H9 (cell line): ENCODE data around the gene IGLON5. TPM values are rescaled to one million over a fixed set of nuclear protein-coding genes. Genes with fewer than 3 reads are reported as not detected.

Experiments
- DNase-seq: peaks from one replicate; pipeline ENCODE4 v3.0.0-alpha.2; 2017
- H2AFZ ChIP-seq: one replicate; pipeline ENCODE4 v1.6.1; 2013; ENCODE audit warnings: mild to moderate bottlenecking, low read length, control low read depth, moderate library complexity
- H2AK5ac ChIP-seq: 2 replicates; pipeline ENCODE4 v1.6.1; 2013; ENCODE audit warnings: low read length, control low read depth, mixed read lengths; ENCODE audit not compliant: insufficient read length
- H2BK120ac ChIP-seq: one replicate; pipeline ENCODE4 v1.6.1; 2013; ENCODE audit warnings: low read depth, mild to moderate bottlenecking, low read length, control low read depth, inconsistent platforms; ENCODE audit not compliant: poor library complexity, severe bottlenecking
- H2BK12ac ChIP-seq: 2 replicates; pipeline ENCODE4 v1.6.1; 2013; ENCODE audit warnings: low read length, control low read depth, mixed read lengths, low read depth; ENCODE audit not compliant: insufficient read length
- H2BK15ac ChIP-seq: 2 replicates; pipeline ENCODE4 v1.6.1; 2013; ENCODE audit warnings: low read depth, low read length, control low read depth
- H2BK20ac ChIP-seq: one replicate; pipeline ENCODE4 v1.6.1; 2013; ENCODE audit warnings: low read depth, mild to moderate bottlenecking, low read length, control low read depth, inconsistent platforms; ENCODE audit not compliant: poor library complexity, severe bottlenecking
- H2BK5ac ChIP-seq: 2 replicates; pipeline ENCODE4 v1.6.1; 2013; ENCODE audit warnings: low read length, control low read depth, mixed read lengths; ENCODE audit not compliant: insufficient read length
- H3K14ac ChIP-seq: 2 replicates; pipeline ENCODE4 v1.6.1; 2013; ENCODE audit warnings: low read length, control low read depth; ENCODE audit not compliant: insufficient read depth
- H3K18ac ChIP-seq: 2 replicates; pipeline ENCODE4 v1.6.1; 2013; ENCODE audit warnings: low read depth, mild to moderate bottlenecking, mixed read lengths, low read length, control low read depth; ENCODE audit not compliant: insufficient read length
- H3K23ac ChIP-seq: 2 replicates; pipeline ENCODE4 v1.6.1; 2013; ENCODE audit warnings: low read length, control low read depth, mixed read lengths, low read depth; ENCODE audit not compliant: insufficient read length
- H3K23me2 ChIP-seq: 2 replicates; pipeline ENCODE4 v1.6.1; 2013; ENCODE audit warnings: low read depth, mild to moderate bottlenecking, mixed read lengths, low read length, control low read depth; ENCODE audit not compliant: insufficient read length, poor library complexity, severe bottlenecking
- H3K27ac ChIP-seq: 2 replicates; pipeline ENCODE4 v1.5.1; 2013; ENCODE audit warnings: low read length, control low read depth, mixed read lengths, low read depth; ENCODE audit not compliant: insufficient read length
- H3K27me3 ChIP-seq: 2 replicates; pipeline ENCODE4 v1.6.1; 2013; ENCODE audit warnings: low read length, control low read depth, inconsistent platforms; ENCODE audit not compliant: insufficient read depth
- H3K4ac ChIP-seq: 2 replicates; pipeline ENCODE4 v1.6.1; 2013; ENCODE audit warnings: low read depth, mild to moderate bottlenecking, control low read depth, inconsistent platforms, low read length, moderate library complexity
- H3K4me1 ChIP-seq: 2 replicates; pipeline ENCODE4 v1.6.1; 2013; ENCODE audit warnings: low read length, control low read depth, inconsistent platforms; ENCODE audit not compliant: insufficient read depth
- H3K4me2 ChIP-seq: 2 replicates; pipeline ENCODE4 v1.6.1; 2013; ENCODE audit warnings: low read length, control low read depth, mixed read lengths; ENCODE audit not compliant: insufficient read length, insufficient read depth
- H3K56ac ChIP-seq: 2 replicates; pipeline ENCODE4 v1.6.1; 2013; ENCODE audit warnings: low read depth, mild to moderate bottlenecking, mixed read lengths, low read length, control low read depth; ENCODE audit not compliant: insufficient read length
- H3K79me1 ChIP-seq: 2 replicates; pipeline ENCODE4 v1.6.1; 2013; ENCODE audit warnings: low read depth, mild to moderate bottlenecking, moderate library complexity, low read length, control low read depth, inconsistent platforms; ENCODE audit not compliant: insufficient read depth, poor library complexity, severe bottlenecking
- H3K79me2 ChIP-seq: 2 replicates; pipeline ENCODE4 v1.6.1; 2013; ENCODE audit warnings: low read length, control low read depth, inconsistent platforms; ENCODE audit not compliant: insufficient read depth
- H3K9ac ChIP-seq: 2 replicates; pipeline ENCODE4 v1.6.1; 2013; ENCODE audit warnings: low read length, control low read depth, mixed read lengths; ENCODE audit not compliant: insufficient read length; ENCODE audit errors: extremely low read depth
- H3K9me3 ChIP-seq: one replicate; pipeline ENCODE4 v1.6.1; 2013; ENCODE audit warnings: low read depth, low read length, inconsistent platforms; ENCODE audit not compliant: control insufficient read depth
- H3T11ph ChIP-seq: one replicate; pipeline ENCODE4 v1.6.1; 2013; ENCODE audit warnings: mild to moderate bottlenecking, low read length, control low read depth, inconsistent platforms
- H4K20me1 ChIP-seq: one replicate; pipeline ENCODE4 v1.6.1; 2013; ENCODE audit not compliant: control insufficient read depth, insufficient read length, insufficient read depth
- H4K5ac ChIP-seq: 2 replicates; pipeline ENCODE4 v1.6.1; 2013; ENCODE audit warnings: low read depth, mild to moderate bottlenecking, mixed read lengths, low read length, control low read depth; ENCODE audit not compliant: insufficient read length
- H4K8ac ChIP-seq: replicated peaks from 2 replicates; pipeline ENCODE4 v1.6.1; 2013; ENCODE audit warnings: low read length, control low read depth, mixed read lengths, low read depth; ENCODE audit not compliant: insufficient read length
- H4K91ac ChIP-seq: 2 replicates; pipeline ENCODE4 v1.6.1; 2013; ENCODE audit warnings: low read depth, mild to moderate bottlenecking, moderate library complexity, mixed read lengths, low read length, control low read depth; ENCODE audit not compliant: insufficient read length
- H3K27ac Mint-ChIP-seq, 3 experiments: 2 replicates in 2 of 3; 3 replicates in 1 of 3; pipeline ENCODE4 v1.8.0; 2020 to 2021; ENCODE audit warnings: mixed read lengths in 3 of 3, mild to moderate bottlenecking in 1 of 3, moderate library complexity in 1 of 3
- H3K27me3 Mint-ChIP-seq: 2 replicates; pipeline ENCODE4 v1.8.0; 2021; ENCODE audit warnings: low read depth, mild to moderate bottlenecking, moderate library complexity, mixed read lengths
- H3K36me3 Mint-ChIP-seq, 3 experiments: 2 replicates in 2 of 3; 3 replicates in 1 of 3; pipeline ENCODE4 v1.8.0; 2020 to 2021; ENCODE audit warnings: low read depth in 3 of 3, mixed read lengths in 3 of 3; ENCODE audit not compliant: insufficient read depth in 1 of 3
- H3K4me1 Mint-ChIP-seq, 2 experiments: 2 replicates each; pipeline ENCODE4 v1.8.0; 2020; ENCODE audit warnings: mixed read lengths in 2 of 2
- H3K4me3 Mint-ChIP-seq, 2 experiments: 2 replicates in 1 of 2; 3 replicates in 1 of 2; pipeline ENCODE4 v1.8.0; 2020 to 2021; ENCODE audit warnings: mild to moderate bottlenecking in 2 of 2, mixed read lengths in 2 of 2, moderate library complexity in 1 of 2
- H3K9me3 Mint-ChIP-seq, 2 experiments: 2 replicates in 1 of 2; 3 replicates in 1 of 2; pipeline ENCODE4 v1.8.0; 2020; ENCODE audit warnings: mild to moderate bottlenecking in 2 of 2, mixed read lengths in 2 of 2, moderate library complexity in 1 of 2
- WGBS: extraction: QIAGEN DNeasy Blood & Tissue Kit; methylation state at CpG from one replicate; pipeline ENCODE4 v1.1.7; 2013; ENCODE audit warnings: missing lambda C conversion rate, low lambda C conversion rate, mixed read lengths; ENCODE audit not compliant: insufficient read length; ENCODE audit errors: extremely low coverage; 5-methylcytosine and 5-hydroxymethylcytosine counted together
- total RNA-seq: library from RNA; stranded (reverse); gene quantifications from 2 replicates; pipeline ENCODE4 v1.2.1, GENCODE V29; 2021
- TF ChIP-seq, protein P1 (sequence below): fragments of 200-600 bp; sonication (generic); conservative IDR thresholded peaks from 3 replicates; pipeline ENCODE4 v1.8.0; 2021; ENCODE audit warnings: antibody characterized with exemption, mild to moderate bottlenecking

The IGLON5 gene
- total RNA-seq, 1 experiment from 2014 or later, result 41.4 TPM

DNA sequence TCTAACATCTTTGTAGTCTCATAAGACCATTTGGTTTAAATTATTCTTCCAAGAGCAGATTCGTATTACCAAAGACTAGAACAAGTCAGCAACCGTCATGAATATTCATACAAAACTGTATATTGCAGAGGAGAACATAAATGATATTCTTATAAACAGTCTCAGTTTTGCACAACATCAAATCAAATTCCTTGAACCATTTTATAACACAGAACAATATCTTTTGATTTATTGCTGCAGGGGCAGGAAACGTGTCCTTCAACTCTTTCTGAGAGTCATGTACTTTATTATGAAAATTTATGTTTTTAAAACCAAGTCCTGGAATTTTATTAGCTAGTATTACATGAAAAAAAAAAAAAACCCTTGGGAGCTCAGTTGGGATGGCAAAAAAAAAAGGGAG lies 34.3 kb upstream of the IGLON5 start:
- Histone ChIP-seq H3K4ac (no peak overlapping the region), H2BK5ac (no peak overlapping the region), H3K27ac (no peak overlapping the region), H3K4me1 (no peaks in the 10 kb centered on the region), H2BK120ac (no peak overlapping the region), H3K27me3 (peaks cover 3% of the 10 kb centered on the region; the same call in 1 of the 2 replicates), H3K4me2 (no peak overlapping the region), H3K23me2 (no peaks in the 10 kb centered on the region), H4K91ac (no peak overlapping the region), H3K79me2 (no peaks in the 10 kb centered on the region), H2BK20ac (no peak overlapping the region), H4K20me1 (no peaks in the 10 kb centered on the region), H3K14ac (no peak overlapping the region), H2AFZ (no peak overlapping the region), H2AK5ac (no peak overlapping the region), H3K56ac (no peak overlapping the region), H2BK12ac (no peak overlapping the region), H2BK15ac (no peak overlapping the region), H4K5ac (no peak overlapping the region), H3K9ac (no peak overlapping the region), H3K9me3 (no peaks in the 10 kb centered on the region), H3K18ac (no peak overlapping the region), H4K8ac (no peak overlapping the region), H3K23ac (no peak overlapping the region), H3K79me1 (no peaks in the 10 kb centered on the region), H3T11ph (no peak overlapping the region)
- TF ChIP-seq, protein P1, sequence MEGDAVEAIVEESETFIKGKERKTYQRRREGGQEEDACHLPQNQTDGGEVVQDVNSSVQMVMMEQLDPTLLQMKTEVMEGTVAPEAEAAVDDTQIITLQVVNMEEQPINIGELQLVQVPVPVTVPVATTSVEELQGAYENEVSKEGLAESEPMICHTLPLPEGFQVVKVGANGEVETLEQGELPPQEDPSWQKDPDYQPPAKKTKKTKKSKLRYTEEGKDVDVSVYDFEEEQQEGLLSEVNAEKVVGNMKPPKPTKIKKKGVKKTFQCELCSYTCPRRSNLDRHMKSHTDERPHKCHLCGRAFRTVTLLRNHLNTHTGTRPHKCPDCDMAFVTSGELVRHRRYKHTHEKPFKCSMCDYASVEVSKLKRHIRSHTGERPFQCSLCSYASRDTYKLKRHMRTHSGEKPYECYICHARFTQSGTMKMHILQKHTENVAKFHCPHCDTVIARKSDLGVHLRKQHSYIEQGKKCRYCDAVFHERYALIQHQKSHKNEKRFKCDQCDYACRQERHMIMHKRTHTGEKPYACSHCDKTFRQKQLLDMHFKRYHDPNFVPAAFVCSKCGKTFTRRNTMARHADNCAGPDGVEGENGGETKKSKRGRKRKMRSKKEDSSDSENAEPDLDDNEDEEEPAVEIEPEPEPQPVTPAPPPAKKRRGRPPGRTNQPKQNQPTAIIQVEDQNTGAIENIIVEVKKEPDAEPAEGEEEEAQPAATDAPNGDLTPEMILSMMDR, result no peak
- Mint-ChIP-seq H3K36me3 (no peaks in the 10 kb centered on the region), H3K27me3 (peaks cover 14% of the 10 kb centered on the region), H3K4me1 (peaks cover 0 to 5% of the 10 kb centered on the region in 2 experiments; a peak in 1 of 4 replicates), H3K9me3 (peaks cover 0 to 22% of the 10 kb centered on the region in 2 experiments; a peak in 3 of 5 replicates), H3K4me3 (no peak overlapping the region), H3K27ac (no peak overlapping the region)
- no peak for DNase-seq
- WGBS, result no CpG with 5 or more reads among the region's 3 CpGs
